Liver (tissue), 9 donors: ENCODE results near the gene PDE5A. TPM values are rescaled to one million over a fixed set of nuclear protein-coding genes. Genes with fewer than 3 reads are reported as not detected.

Source experiments
- DNase-seq: peaks from one replicate; pipeline ENCODE4 v3.0.0-alpha.2; 2017; ENCODE audit warnings: low spot score
- H3K27ac ChIP-seq, 2 donors: one replicate each; pipeline ENCODE4 v1.7.0; 2013; ENCODE audit warnings: inconsistent platforms in 2 of 2, low read length in 2 of 2, control low read depth in 1 of 2, low read depth in 1 of 2, mild to moderate bottlenecking in 1 of 2
- H3K27me3 ChIP-seq, 4 donors: one replicate each; pipeline versions ENCODE4 v1.6.1 to v1.7.0; 2013; ENCODE audit warnings: low read length in 3 of 4, inconsistent platforms in 1 of 4, mild to moderate bottlenecking in 1 of 4, moderate library complexity in 1 of 4; ENCODE audit not compliant: control insufficient read depth in 4 of 4, insufficient read depth in 4 of 4
- H3K36me3 ChIP-seq, 4 donors: one replicate each; pipeline versions ENCODE4 v1.6.1 to v1.7.0; 2013; ENCODE audit warnings: low read length in 3 of 4, mild to moderate bottlenecking in 3 of 4, low read depth in 1 of 4, moderate library complexity in 1 of 4; ENCODE audit not compliant: control insufficient read depth in 4 of 4, insufficient read depth in 3 of 4
- H3K4me1 ChIP-seq, 4 donors: one replicate each; pipeline versions ENCODE4 v1.6.1 to v1.7.0; 2013; ENCODE audit warnings: low read length in 3 of 4, mild to moderate bottlenecking in 3 of 4, moderate library complexity in 1 of 4; ENCODE audit not compliant: control insufficient read depth in 4 of 4, insufficient read depth in 4 of 4
- H3K4me3 ChIP-seq, 3 donors: one replicate each; pipeline versions ENCODE4 v1.6.1 to v1.7.0; 2013; ENCODE audit warnings: low read length in 3 of 3, control low read depth in 1 of 3, low read depth in 1 of 3, mild to moderate bottlenecking in 1 of 3
- H3K9ac ChIP-seq, 2 donors: one replicate each; pipeline ENCODE4 v1.7.0; 2013; ENCODE audit warnings: low read length in 2 of 2, mild to moderate bottlenecking in 2 of 2, moderate library complexity in 2 of 2, control low read depth in 1 of 2, low read depth in 1 of 2
- H3K9me3 ChIP-seq, 4 donors: one replicate each; pipeline versions ENCODE4 v1.6.1 to v1.7.0; 2013; ENCODE audit warnings: low read length in 3 of 4; ENCODE audit not compliant: control insufficient read depth in 4 of 4
- ATF3 ChIP-seq: IDR thresholded peaks from 2 replicates; pipeline ENCODE4 v1.6.1; 2016; ENCODE audit warnings: antibody characterized with exemption
- CTCF ChIP-seq: fragments of 150-350 bp; IDR thresholded peaks from 2 replicates; pipeline ENCODE4 v1.5.1; 2017; ENCODE audit warnings: improper control_type of control experiment, low read depth, low read length; ENCODE audit not compliant: missing input control
- EGR1 ChIP-seq, 2 donors: IDR thresholded peaks; 2 replicates each; pipeline ENCODE4 v1.6.1; 2016 to 2018; ENCODE audit warnings: antibody characterized with exemption in 2 of 2, low read depth in 2 of 2
- FOXA1 ChIP-seq: IDR thresholded peaks from 2 replicates; pipeline ENCODE4 v1.6.1; 2016; ENCODE audit warnings: antibody characterized with exemption
- FOXA2 ChIP-seq: IDR thresholded peaks from 2 replicates; pipeline ENCODE4 v1.6.1; 2016; ENCODE audit warnings: antibody characterized with exemption
- GABPA ChIP-seq, 2 donors: IDR thresholded peaks in 1 of 2; conservative IDR thresholded peaks in 1 of 2; 2 replicates each; pipeline ENCODE4 v1.6.1; 2016; ENCODE audit warnings: antibody characterized with exemption in 2 of 2, mild to moderate bottlenecking in 1 of 2, moderate library complexity in 1 of 2
- HNF4A ChIP-seq, 2 donors: conservative IDR thresholded peaks; 2 replicates each; pipeline ENCODE4 v1.6.1; 2016; ENCODE audit warnings: antibody characterized with exemption in 2 of 2, mild to moderate bottlenecking in 2 of 2
- JUND ChIP-seq, 2 donors: IDR thresholded peaks; 2 replicates each; pipeline ENCODE4 v1.6.1; 2016; ENCODE audit warnings: antibody characterized with exemption in 2 of 2
- NR2F2 ChIP-seq: IDR thresholded peaks from 2 replicates; pipeline ENCODE4 v1.6.1; 2016; ENCODE audit warnings: antibody characterized with exemption
- RAD21 ChIP-seq, 2 donors: IDR thresholded peaks; 2 replicates each; pipeline ENCODE4 v1.6.1; 2016; ENCODE audit warnings: antibody characterized with exemption in 2 of 2, mild to moderate bottlenecking in 2 of 2
- RXRA ChIP-seq, 2 donors: IDR thresholded peaks; 2 replicates each; pipeline ENCODE4 v1.6.1; 2017 to 2018; ENCODE audit warnings: antibody characterized with exemption in 2 of 2, mild to moderate bottlenecking in 1 of 2
- SP1 ChIP-seq: IDR thresholded peaks from 2 replicates; pipeline ENCODE4 v1.6.1; 2018; ENCODE audit warnings: antibody characterized with exemption, mild to moderate bottlenecking
- TAF1 ChIP-seq: conservative IDR thresholded peaks from 2 replicates; pipeline ENCODE4 v1.6.1; 2016; ENCODE audit warnings: antibody characterized with exemption, mild to moderate bottlenecking
- YY1 ChIP-seq: IDR thresholded peaks from 2 replicates; pipeline ENCODE4 v1.6.1; 2016; ENCODE audit warnings: antibody characterized with exemption, mild to moderate bottlenecking
- WGBS: extraction: QIAGEN DNeasy Blood & Tissue Kit; methylation state at CpG from one replicate; pipeline ENCODE4 v1.1.7; 2013; 5-methylcytosine and 5-hydroxymethylcytosine counted together
- polyA plus RNA-seq, 2 donors: library from polyadenylated mRNA; stranded (reverse) in 1 of 2; unstranded in 1 of 2; fragments of 200-250 nt in 1 of 2; fragments of >200 nt in 1 of 2; fragmentation: Nextera tagmentation in 1 of 2; extraction: Ambion mirVana in 1 of 2; gene quantifications; one replicate each; pipeline versions ENCODE4 v1.2.1 to v1.2.3, GENCODE V29; 2013 to 2015
- total RNA-seq, 2 donors: library from RNA; depleted of rRNA; stranded (reverse); fragments of >200 nt; gene quantifications; one replicate each; pipeline ENCODE4 v1.2.3, GENCODE V29; 2014
- TF ChIP-seq, protein P1 (sequence below): IDR thresholded peaks from 2 replicates; pipeline ENCODE4 v1.6.1; 2016; ENCODE audit warnings: antibody characterized with exemption, mild to moderate bottlenecking
- TF ChIP-seq, protein P2 (sequence below): IDR thresholded peaks from 2 replicates; pipeline ENCODE4 v1.6.1; 2016; ENCODE audit warnings: antibody characterized with exemption
- TF ChIP-seq, protein P3 (sequence below): IDR thresholded peaks from 2 replicates; pipeline ENCODE4 v1.6.1; 2016; ENCODE audit warnings: antibody characterized with exemption
- donor health status: healthy.
- donor health status: healthy.
- donor health status: healthy.
- donor health status: healthy.
- donor health status: healthy.

The PDE5A gene
- total and polyA plus RNA-seq, 4 donors: 0.61 to 3.8 (median 3.0) TPM

GRCh38 chr4:119667802-119668201 is 39.2 kb upstream of the PDE5A start:
- H3K27me3 ChIP-seq: no peaks in the 10 kb centered on the region
- H3K9ac ChIP-seq: no peak overlapping the region
- no peak overlapping the region for H3K27ac ChIP-seq
- no peaks in the 10 kb centered on the region for H3K36me3 ChIP-seq
- H3K4me1 ChIP-seq: no peaks in the 10 kb centered on the region
- H3K9me3 ChIP-seq: no peaks in the 10 kb centered on the region
- TF ChIP-seq FOXA1 (no peak), FOXA2 (no peak), RAD21 (IDR thresholded peaks at IDR 0.05) (no peak), SP1 (no peak), CTCF (no peak), RXRA (IDR thresholded peaks at IDR 0.05) (no peak), YY1 (no peak), NR2F2 (no peak), EGR1 (IDR thresholded peaks at IDR 0.05; ENCODE audit: low read depth in 2 of 2) (no peak)
- TF ChIP-seq, protein P1, sequence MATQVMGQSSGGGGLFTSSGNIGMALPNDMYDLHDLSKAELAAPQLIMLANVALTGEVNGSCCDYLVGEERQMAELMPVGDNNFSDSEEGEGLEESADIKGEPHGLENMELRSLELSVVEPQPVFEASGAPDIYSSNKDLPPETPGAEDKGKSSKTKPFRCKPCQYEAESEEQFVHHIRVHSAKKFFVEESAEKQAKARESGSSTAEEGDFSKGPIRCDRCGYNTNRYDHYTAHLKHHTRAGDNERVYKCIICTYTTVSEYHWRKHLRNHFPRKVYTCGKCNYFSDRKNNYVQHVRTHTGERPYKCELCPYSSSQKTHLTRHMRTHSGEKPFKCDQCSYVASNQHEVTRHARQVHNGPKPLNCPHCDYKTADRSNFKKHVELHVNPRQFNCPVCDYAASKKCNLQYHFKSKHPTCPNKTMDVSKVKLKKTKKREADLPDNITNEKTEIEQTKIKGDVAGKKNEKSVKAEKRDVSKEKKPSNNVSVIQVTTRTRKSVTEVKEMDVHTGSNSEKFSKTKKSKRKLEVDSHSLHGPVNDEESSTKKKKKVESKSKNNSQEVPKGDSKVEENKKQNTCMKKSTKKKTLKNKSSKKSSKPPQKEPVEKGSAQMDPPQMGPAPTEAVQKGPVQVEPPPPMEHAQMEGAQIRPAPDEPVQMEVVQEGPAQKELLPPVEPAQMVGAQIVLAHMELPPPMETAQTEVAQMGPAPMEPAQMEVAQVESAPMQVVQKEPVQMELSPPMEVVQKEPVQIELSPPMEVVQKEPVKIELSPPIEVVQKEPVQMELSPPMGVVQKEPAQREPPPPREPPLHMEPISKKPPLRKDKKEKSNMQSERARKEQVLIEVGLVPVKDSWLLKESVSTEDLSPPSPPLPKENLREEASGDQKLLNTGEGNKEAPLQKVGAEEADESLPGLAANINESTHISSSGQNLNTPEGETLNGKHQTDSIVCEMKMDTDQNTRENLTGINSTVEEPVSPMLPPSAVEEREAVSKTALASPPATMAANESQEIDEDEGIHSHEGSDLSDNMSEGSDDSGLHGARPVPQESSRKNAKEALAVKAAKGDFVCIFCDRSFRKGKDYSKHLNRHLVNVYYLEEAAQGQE: no peak
- TF ChIP-seq, protein P2, sequence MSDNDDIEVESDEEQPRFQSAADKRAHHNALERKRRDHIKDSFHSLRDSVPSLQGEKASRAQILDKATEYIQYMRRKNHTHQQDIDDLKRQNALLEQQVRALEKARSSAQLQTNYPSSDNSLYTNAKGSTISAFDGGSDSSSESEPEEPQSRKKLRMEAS: no peak
- no peak for DNase-seq
- 89% methylated on average over 3 of the region's 3 CpGs for WGBS
- no peak overlapping the region for H3K4me3 ChIP-seq

- Histone ChIP-seq H3K36me3 (no peaks in the 10 kb centered on the region), H3K4me1 (no peaks in the 10 kb centered on the region), H3K9me3 (no peaks in the 10 kb centered on the region), H3K4me3 (no peak overlapping the region), H3K27me3 (no peaks in the 10 kb centered on the region), H3K27ac (no peak overlapping the region), H3K9ac (no peak overlapping the region)
- no peak for DNase-seq
- WGBS: 77% methylated on average over 1 of the region's 1 CpG
- no peak for TF ChIP-seq CTCF
- no peak for TF ChIP-seq HNF4A (conservative IDR thresholded peaks at IDR 0.05)
- TF ChIP-seq SP1: no peak
- TF ChIP-seq RXRA (IDR thresholded peaks at IDR 0.05): no peak
- TF ChIP-seq, protein P3, sequence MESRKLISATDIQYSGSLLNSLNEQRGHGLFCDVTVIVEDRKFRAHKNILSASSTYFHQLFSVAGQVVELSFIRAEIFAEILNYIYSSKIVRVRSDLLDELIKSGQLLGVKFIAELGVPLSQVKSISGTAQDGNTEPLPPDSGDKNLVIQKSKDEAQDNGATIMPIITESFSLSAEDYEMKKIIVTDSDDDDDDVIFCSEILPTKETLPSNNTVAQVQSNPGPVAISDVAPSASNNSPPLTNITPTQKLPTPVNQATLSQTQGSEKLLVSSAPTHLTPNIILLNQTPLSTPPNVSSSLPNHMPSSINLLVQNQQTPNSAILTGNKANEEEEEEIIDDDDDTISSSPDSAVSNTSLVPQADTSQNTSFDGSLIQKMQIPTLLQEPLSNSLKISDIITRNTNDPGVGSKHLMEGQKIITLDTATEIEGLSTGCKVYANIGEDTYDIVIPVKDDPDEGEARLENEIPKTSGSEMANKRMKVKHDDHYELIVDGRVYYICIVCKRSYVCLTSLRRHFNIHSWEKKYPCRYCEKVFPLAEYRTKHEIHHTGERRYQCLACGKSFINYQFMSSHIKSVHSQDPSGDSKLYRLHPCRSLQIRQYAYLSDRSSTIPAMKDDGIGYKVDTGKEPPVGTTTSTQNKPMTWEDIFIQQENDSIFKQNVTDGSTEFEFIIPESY: no peak
- no peak for TF ChIP-seq ATF3
- TF ChIP-seq TAF1: no peak
- no peak for TF ChIP-seq FOXA2
- TF ChIP-seq, protein P1: no peak
- no peak for TF ChIP-seq RAD21 (IDR thresholded peaks at IDR 0.05)
- no peak for TF ChIP-seq YY1
- TF ChIP-seq EGR1 (IDR thresholded peaks at IDR 0.05; ENCODE audit: low read depth in 2 of 2): no peak
- TF ChIP-seq NR2F2: no peak
- TF ChIP-seq GABPA (IDR thresholded peaks at IDR 0.05 in 1 of 2, conservative IDR thresholded peaks at IDR 0.05 in 1 of 2): no peak
- no peak for TF ChIP-seq JUND (IDR thresholded peaks at IDR 0.05)
These were observed 38.1 kb upstream of the PDE5A start for GRCh38 chr4:119666653-119667091.
